Measurements from ENCODE around the gene NAT14. TPM values are rescaled to one million over a fixed set of nuclear protein-coding genes. Genes with fewer than 3 reads are reported as not detected.

NAT14 gene
- total RNA-seq, 4 donors from 2014 or later = 0.40 to 2.5 (median 1.1) TPM

GRCh38 chr19:55443045-55443823, 41.8 kb upstream of the NAT14 start, which contains the start of gene SHISA7:
Gene SHISA7, minus strand, starts transcription at chr19:55443300. Its CDS starts 437 bp downstream, at chr19:55442863.
- ATAC-seq (no peak), DNase-seq (no peak)
- Histone ChIP-seq H3K27ac (no peak within 1 kb of the TSS), H3K4me3 (no peak within 1 kb of the TSS), H3K27me3 (peaks cover 70 to 82% (median 70%) of the 10 kb centered on the region in 3 donors), H3K9me3 (no peaks in the 10 kb centered on the region), H3K36me3 (no peaks in the 10 kb centered on the region), H3K4me1 (no peaks in the 10 kb centered on the region)
- in situ Hi-C loops (cut with MboI; ENCODE audit: low sequenced_read_pairs in 4 of 4) (no loop called here), intact Hi-C loops (cut with DNase I; ENCODE audit: low total_unique reads) (no loop called here)
- TF ChIP-seq CTCF (IDR thresholded peaks at IDR 0.05 in 4 of 5, conservative IDR thresholded peaks at IDR 0.05 in 1 of 5) (no peak), POLR2A (IDR thresholded peaks at IDR 0.05) (no peak)

GRCh38 chr19:55443824-55444480, 41.0 kb upstream of the NAT14 start:
- intact Hi-C loops (cut with DNase I; ENCODE audit: low total_unique reads) (no loop called here), in situ Hi-C loops (cut with MboI; ENCODE audit: low sequenced_read_pairs in 4 of 4) (no loop called here)
- TF ChIP-seq CTCF (IDR thresholded peaks at IDR 0.05 in 4 of 5, conservative IDR thresholded peaks at IDR 0.05 in 1 of 5) (no peak), POLR2A (IDR thresholded peaks at IDR 0.05) (no peak)
- Histone ChIP-seq H3K4me1 (no peaks in the 10 kb centered on the region), H3K9me3 (no peaks in the 10 kb centered on the region), H3K27ac (no peak overlapping the region), H3K4me3 (no peak overlapping the region), H3K27me3 (peaks cover 63 to 78% (median 64%) of the 10 kb centered on the region in 3 donors), H3K36me3 (no peaks in the 10 kb centered on the region)
- ATAC-seq (no peak), DNase-seq (no peak)

- intact Hi-C loops (cut with DNase I; ENCODE audit: low total_unique reads) (no loop called here), in situ Hi-C loops (cut with MboI; ENCODE audit: low sequenced_read_pairs in 4 of 4) (no loop called here)
- TF ChIP-seq POLR2A (IDR thresholded peaks at IDR 0.05) (no peak), CTCF (IDR thresholded peaks at IDR 0.05 in 4 of 5, conservative IDR thresholded peaks at IDR 0.05 in 1 of 5) (no peak)
- Histone ChIP-seq H3K9me3 (no peaks in the 10 kb centered on the region), H3K27me3 (peaks cover 62 to 78% (median 63%) of the 10 kb centered on the region in 3 donors), H3K27ac (no peak overlapping the region), H3K4me3 (no peak overlapping the region), H3K36me3 (no peaks in the 10 kb centered on the region), H3K4me1 (no peaks in the 10 kb centered on the region)
- DNase-seq = no peak
- no peak for ATAC-seq
These were observed 40.3 kb upstream of the NAT14 start for GRCh38 chr19:55444646-55445045.

- intact Hi-C loops (cut with DNase I; ENCODE audit: low total_unique reads) = no loop called here
- ATAC-seq = no peak
These were observed 38.9 kb upstream of the NAT14 start for GRCh38 chr19:55446060-55446459.

More at GRCh38 chr19:55446060-55446459, 38.9 kb upstream of the NAT14 start:
- peaks cover 58 to 73% (median 60%) of the 10 kb centered on the region in 3 donors for H3K27me3 ChIP-seq
- no peaks in the 10 kb centered on the region for H3K9me3 ChIP-seq
- no peak overlapping the region for H3K27ac ChIP-seq
- no peaks in the 10 kb centered on the region for H3K4me1 ChIP-seq
- in situ Hi-C loops (cut with MboI; ENCODE audit: low sequenced_read_pairs in 4 of 4) = no loop called here
- DNase-seq = no peak
- H3K4me3 ChIP-seq = no peak overlapping the region
- H3K36me3 ChIP-seq = no peaks in the 10 kb centered on the region
- TF ChIP-seq POLR2A (IDR thresholded peaks at IDR 0.05) (no peak), CTCF (IDR thresholded peaks at IDR 0.05 in 4 of 5, conservative IDR thresholded peaks at IDR 0.05 in 1 of 5) (no peak)
